OCI-LY7 (cell line): ENCODE results near the gene TEK. TPM values are rescaled to one million over a fixed set of nuclear protein-coding genes. Genes with fewer than 3 reads are reported as not detected.

ENCODE experiments used
- BruUV-seq: library from RNA; stranded (reverse); fragments of 400-500 nt; replicated peaks from 2 replicates; lab custom pipeline; 2021; lab: Mats Ljungman, UMichigan
- CTCF ChIA-PET: fragments of 300-600 bp; sonication (Branson Sonifier 250); formaldehyde crosslinking; loops from one replicate; lab custom pipeline; 2022; ENCODE audit warnings: antibody characterized with exemption; ENCODE audit not compliant: unreplicated experiment; lab: Charles Lee
- POLR2A ChIA-PET: fragments of 300-600 bp; sonication (Branson Sonifier 250); formaldehyde crosslinking; loops from one replicate; lab custom pipeline; 2022; ENCODE audit warnings: antibody characterized with exemption; lab: Charles Lee
- DNase-seq: peaks from one replicate; pipeline ENCODE4 v3.0.0-alpha.2; 2015; ENCODE audit warnings: low spot score
- H2AFZ ChIP-seq: fragments of 200-600 bp; sonication (generic), shearing (Covaris generic); 2 replicates; pipeline ENCODE4 v1.6.1; 2014; ENCODE audit warnings: mild to moderate bottlenecking, antibody characterized with exemption, low read length, moderate library complexity
- H3K27ac ChIP-seq: fragments of 200-600 bp; sonication (generic); 2 replicates; pipeline ENCODE4 v1.5.1; 2014; ENCODE audit warnings: mixed run types, low read depth, mild to moderate bottlenecking, moderate library complexity, low read length, inconsistent platforms; ENCODE audit not compliant: poor library complexity, severe bottlenecking
- H3K36me3 ChIP-seq: fragments of 200-600 bp; sonication (generic); 2 replicates; pipeline ENCODE4 v1.6.1; 2014; ENCODE audit warnings: mild to moderate bottlenecking, antibody characterized with exemption, low read length, moderate library complexity, mixed read lengths; ENCODE audit not compliant: insufficient read depth
- H3K4me1 ChIP-seq: fragments of 200-600 bp; sonication (generic); 2 replicates; pipeline ENCODE4 v1.5.1; 2014; ENCODE audit warnings: mild to moderate bottlenecking, low read length; ENCODE audit not compliant: insufficient read depth, poor library complexity, severe bottlenecking
- H3K4me2 ChIP-seq: fragments of 200-600 bp; sonication (generic); 2 replicates; pipeline ENCODE4 v1.6.1; 2014; ENCODE audit warnings: mild to moderate bottlenecking, low read length
- H3K4me3 ChIP-seq: fragments of 200-600 bp; sonication (generic); 2 replicates; pipeline ENCODE4 v1.5.1; 2014; ENCODE audit warnings: mild to moderate bottlenecking, low read depth, low read length; ENCODE audit not compliant: poor library complexity, severe bottlenecking
- H3K79me2 ChIP-seq: fragments of 200-600 bp; sonication (generic); 2 replicates; pipeline ENCODE4 v1.6.1; 2016; ENCODE audit warnings: low read depth, mild to moderate bottlenecking, low read length, moderate library complexity, mixed read lengths; ENCODE audit not compliant: insufficient read depth
- H3K9me2 ChIP-seq: fragments of 200-600 bp; sonication (generic); 2 replicates; pipeline ENCODE4 v1.6.1; 2016; ENCODE audit warnings: mild to moderate bottlenecking, low read length, mixed read lengths; ENCODE audit not compliant: insufficient read depth
- H3K9me3 ChIP-seq: fragments of 200-600 bp; sonication (generic); 2 replicates; pipeline ENCODE4 v1.6.1; 2014; ENCODE audit warnings: mild to moderate bottlenecking, mixed run types, low read length, mixed read lengths
- H4K20me1 ChIP-seq: fragments of 200-600 bp; sonication (generic); 2 replicates; pipeline ENCODE4 v1.6.1; 2014; ENCODE audit warnings: mild to moderate bottlenecking, antibody characterized with exemption, low read length, moderate library complexity, mixed read lengths; ENCODE audit not compliant: insufficient read depth
- CTCF ChIP-seq: fragments of 200-600 bp; sonication (generic); conservative IDR thresholded peaks from 2 replicates; pipeline ENCODE4 v1.5.1; 2014; ENCODE audit warnings: mild to moderate bottlenecking, antibody characterized with exemption, low read length, moderate library complexity, mixed read lengths
- EZH2phosphoT487 ChIP-seq: fragments of 200-600 bp; sonication (generic); IDR thresholded peaks from 2 replicates; pipeline ENCODE4 v1.6.1; 2018; ENCODE audit warnings: low read depth, borderline replicate concordance, mild to moderate bottlenecking, mixed run types, antibody characterized with exemption, low read length, moderate library complexity, mixed read lengths
- intact Hi-C: fragments of 100-400 bp; cut with micrococcal nuclease; formaldehyde crosslinking; loops from one replicate; pipeline ENCODE4 v1.10.0; 2022; ENCODE audit not compliant: unreplicated experiment
- total RNA-seq, 2 experiments: library from RNA; depleted of rRNA in 1 of 2; stranded (reverse); fragments of >200 nt in 1 of 2; shearing (Covaris generic) in 1 of 2; gene quantifications; 2 replicates each; pipeline ENCODE4 v1.2.3, GENCODE V29; 2014 to 2022

TEK gene
- total RNA-seq, 2 experiments from 2014 or later: not detected

- no peak for DNase-seq
- Histone ChIP-seq H3K9me2 (no peaks in the 10 kb centered on the region), H3K36me3 (no peaks in the 10 kb centered on the region), H3K9me3 (no peaks in the 10 kb centered on the region), H3K27ac (no peak overlapping the region), H3K4me3 (no peak overlapping the region), H4K20me1 (no peaks in the 10 kb centered on the region), H2AFZ (no peak overlapping the region), H3K79me2 (no peaks in the 10 kb centered on the region), H3K4me1 (no peaks in the 10 kb centered on the region), H3K4me2 (no peak overlapping the region)
- BruUV-seq: no TSS peak
- ChIA-PET POLR2A (interaction anchor here (0.5 kb wide), 1 partner anchor 137 kb away, joined by 5 read pairs; no protein-coding TSS in a partner anchor), CTCF (no interaction called here)
- no peak for TF ChIP-seq CTCF
- TF ChIP-seq EZH2phosphoT487: no peak
- intact Hi-C loops: no loop called here
These were observed 23.6 kb upstream of the TEK start for GRCh38 chr9:27085456-27085855.

- Histone ChIP-seq H3K79me2 (no peaks in the 10 kb centered on the region), H3K4me3 (no peak overlapping the region), H2AFZ (no peak overlapping the region), H4K20me1 (no peaks in the 10 kb centered on the region), H3K36me3 (no peaks in the 10 kb centered on the region), H3K9me2 (no peaks in the 10 kb centered on the region), H3K27ac (no peak overlapping the region), H3K4me1 (no peaks in the 10 kb centered on the region), H3K4me2 (no peak overlapping the region), H3K9me3 (no peaks in the 10 kb centered on the region)
- BruUV-seq: no TSS peak
- ChIA-PET CTCF (no interaction called here), POLR2A (no interaction called here)
- no peak for DNase-seq
- TF ChIP-seq CTCF (no peak), EZH2phosphoT487 (no peak)
- intact Hi-C loops: no loop called here
These were observed 22.0 kb upstream of the TEK start for GRCh38 chr9:27086818-27087680.

GRCh38 chr9:27088981-27089380 is 20.0 kb upstream of the TEK start:
- TF ChIP-seq CTCF (no peak), EZH2phosphoT487 (no peak)
- no peaks in the 10 kb centered on the region for H3K36me3 ChIP-seq
- no peaks in the 10 kb centered on the region for H3K9me3 ChIP-seq
- H3K4me2 ChIP-seq: no peak overlapping the region
- no TSS peak for BruUV-seq
- CTCF ChIA-PET: no interaction called here
- POLR2A ChIA-PET: no interaction called here
- H3K79me2 ChIP-seq: no peaks in the 10 kb centered on the region
- H2AFZ ChIP-seq: no peak overlapping the region
- H3K4me3 ChIP-seq: no peak overlapping the region
- intact Hi-C loops: no loop called here
- DNase-seq: no peak
- no peaks in the 10 kb centered on the region for H3K9me2 ChIP-seq
- H4K20me1 ChIP-seq: no peaks in the 10 kb centered on the region
- no peak overlapping the region for H3K27ac ChIP-seq
- no peaks in the 10 kb centered on the region for H3K4me1 ChIP-seq
